GM12892 (cell line): ENCODE results near the gene CELF2.

Experiments
- DNase-seq: peaks from one replicate; pipeline ENCODE4 v3.0.0; 2011; ENCODE audit not compliant: insufficient read length
- FAIRE-seq: peaks from 2 replicates; lab custom pipeline; 2011; peaks lifted over from hg19 to GRCh38; lab: Jason Lieb, UNC
- POLR2A ChIP-seq: IDR thresholded peaks from 2 replicates; pipeline ENCODE4 v1.6.1; 2011; ENCODE audit warnings: low read depth, low read length, control low read depth
- POLR2AphosphoS5 ChIP-seq: IDR thresholded peaks from 2 replicates; pipeline ENCODE4 v1.6.1; 2011; ENCODE audit warnings: low read depth, low read length, control low read depth
- TAF1 ChIP-seq: IDR thresholded peaks from 2 replicates; pipeline ENCODE4 v1.6.1; 2011; ENCODE audit warnings: low read depth, mild to moderate bottlenecking, control low read depth, low read length, borderline replicate concordance

The CELF2 gene

GRCh38 chr10:11156480-11156879 lies 138.8 kb downstream of the CELF2 start:
- DNase-seq: no peak
- TF ChIP-seq TAF1 (no peak), POLR2AphosphoS5 (no peak), POLR2A (no peak)
- no peak for FAIRE-seq

DNA sequence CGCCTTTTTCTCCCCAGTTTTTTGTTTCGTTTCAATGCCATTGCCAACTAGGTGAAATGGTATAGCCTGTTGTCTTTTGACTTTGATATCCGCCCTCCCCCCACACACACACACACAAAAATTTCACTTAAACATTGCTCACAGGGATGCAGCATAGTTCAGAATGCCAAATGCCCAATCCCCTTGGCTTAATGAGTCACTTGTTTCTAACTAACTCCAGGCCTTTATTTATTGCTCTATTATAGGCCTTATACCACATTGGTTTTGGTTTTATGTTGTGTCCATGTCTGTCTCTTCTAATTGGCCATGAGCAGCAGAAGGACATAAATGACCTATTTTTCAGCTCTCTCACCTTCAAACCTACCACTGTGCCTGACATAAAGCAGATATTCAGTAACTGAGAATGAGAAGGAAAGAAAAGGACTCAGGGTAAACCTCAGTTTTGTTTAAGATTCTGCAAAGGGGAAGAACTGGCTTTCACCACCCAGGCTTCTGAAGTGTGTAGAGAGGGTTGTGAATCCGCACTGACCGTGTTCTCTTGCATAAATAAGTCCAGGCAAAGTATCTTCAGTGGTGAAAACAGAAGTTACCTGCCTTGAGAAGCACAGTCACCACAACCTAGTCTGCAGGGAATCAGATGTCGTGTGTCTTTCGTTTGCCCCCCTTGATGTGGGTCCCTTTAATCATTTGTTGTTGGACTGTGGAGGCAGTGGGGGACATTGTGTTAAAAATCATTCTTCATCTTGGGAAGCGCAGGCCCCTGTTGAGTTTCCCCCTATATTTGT lies 139.8 kb downstream of the CELF2 start:
- FAIRE-seq (no peak), DNase-seq (no peak)
- TF ChIP-seq TAF1 (no peak), POLR2A (no peak), POLR2AphosphoS5 (no peak)

DNA sequence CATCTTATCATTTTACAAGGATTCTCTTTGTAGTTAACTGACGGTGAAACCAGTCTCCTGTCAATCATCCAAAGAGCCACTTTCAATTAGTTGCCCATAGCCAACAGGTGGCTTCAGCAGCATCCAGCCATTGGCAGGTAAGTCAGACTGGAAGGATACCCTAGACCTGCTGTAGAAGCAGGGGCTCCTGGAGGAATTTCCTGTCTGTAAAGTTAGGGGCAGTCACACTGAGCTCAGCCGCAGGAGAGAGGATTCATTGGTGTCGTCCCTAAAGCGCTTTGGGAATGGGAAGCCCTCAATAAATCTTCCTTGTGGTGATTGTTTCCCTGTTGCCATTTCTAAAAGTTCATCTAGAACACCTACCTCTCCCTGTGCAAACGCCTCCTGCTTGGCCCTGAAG lies 140.4 kb downstream of the CELF2 start:
- DNase-seq (no peak), FAIRE-seq (no peak)
- TF ChIP-seq TAF1 (no peak), POLR2AphosphoS5 (no peak), POLR2A (no peak)

DNA sequence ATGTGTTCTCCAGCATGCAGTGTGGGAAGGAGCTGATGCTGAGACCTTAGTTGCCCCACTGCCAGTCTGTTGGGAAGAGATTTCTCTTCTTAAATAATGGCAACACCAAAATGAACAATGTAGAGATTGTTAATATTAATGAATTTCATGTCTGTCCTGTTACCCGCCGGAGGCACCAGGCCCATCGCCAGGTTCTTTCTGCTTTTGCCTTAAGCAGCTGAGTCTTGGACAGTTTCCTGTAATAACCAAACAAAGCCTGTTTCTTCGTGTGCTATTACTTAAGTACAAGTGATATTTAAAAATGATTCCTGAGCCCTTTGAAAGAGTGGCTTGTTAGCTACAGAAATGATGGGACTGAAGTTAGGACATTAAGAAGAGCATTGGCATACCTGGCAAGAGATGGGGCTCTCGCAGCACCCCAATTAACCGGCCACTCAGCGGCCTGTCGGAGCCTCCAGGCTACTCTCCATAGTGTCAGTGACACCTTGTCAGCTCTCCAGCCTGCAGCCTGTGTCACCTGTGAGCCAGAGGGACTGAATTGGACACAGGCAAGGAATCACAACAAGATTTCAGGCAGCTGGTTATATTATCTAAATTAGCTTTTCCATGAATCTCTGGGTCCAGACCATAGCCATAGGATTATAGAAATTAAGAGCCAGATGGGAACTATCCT lies 142.0 kb downstream of the CELF2 start:
- FAIRE-seq: no peak
- no peak for DNase-seq
- TF ChIP-seq POLR2A: no peak
- TF ChIP-seq TAF1: no peak
- no peak for TF ChIP-seq POLR2AphosphoS5

DNA sequence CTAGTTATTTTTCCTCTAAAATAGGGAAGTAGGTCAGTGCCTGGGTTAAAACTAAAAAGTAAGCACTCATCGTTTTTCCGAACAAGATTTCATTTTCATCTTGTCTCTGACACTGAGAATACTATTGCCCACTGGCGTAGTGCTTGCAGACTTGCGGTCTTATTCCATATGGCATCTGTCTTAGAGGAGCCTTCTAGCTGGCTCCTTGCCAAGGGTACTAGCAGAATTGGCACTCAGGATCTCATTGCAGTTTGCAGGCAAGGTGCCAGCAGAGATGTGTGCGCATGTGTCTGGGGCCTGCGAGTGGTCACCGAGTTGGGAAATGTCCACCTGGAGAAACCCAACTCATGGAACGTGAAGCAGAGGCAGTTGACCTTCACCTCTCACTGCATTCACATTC lies 143.4 kb downstream of the CELF2 start:
- DNase-seq: no peak
- no peak for TF ChIP-seq POLR2AphosphoS5
- TF ChIP-seq POLR2A: no peak
- no peak for TF ChIP-seq TAF1
- FAIRE-seq: peak; percentile 72

GRCh38 chr10:11161910-11162309 lies 144.2 kb downstream of the CELF2 start:
- FAIRE-seq: no peak
- DNase-seq: no peak
- TF ChIP-seq POLR2A (no peak), POLR2AphosphoS5 (no peak), TAF1 (no peak)

DNA sequence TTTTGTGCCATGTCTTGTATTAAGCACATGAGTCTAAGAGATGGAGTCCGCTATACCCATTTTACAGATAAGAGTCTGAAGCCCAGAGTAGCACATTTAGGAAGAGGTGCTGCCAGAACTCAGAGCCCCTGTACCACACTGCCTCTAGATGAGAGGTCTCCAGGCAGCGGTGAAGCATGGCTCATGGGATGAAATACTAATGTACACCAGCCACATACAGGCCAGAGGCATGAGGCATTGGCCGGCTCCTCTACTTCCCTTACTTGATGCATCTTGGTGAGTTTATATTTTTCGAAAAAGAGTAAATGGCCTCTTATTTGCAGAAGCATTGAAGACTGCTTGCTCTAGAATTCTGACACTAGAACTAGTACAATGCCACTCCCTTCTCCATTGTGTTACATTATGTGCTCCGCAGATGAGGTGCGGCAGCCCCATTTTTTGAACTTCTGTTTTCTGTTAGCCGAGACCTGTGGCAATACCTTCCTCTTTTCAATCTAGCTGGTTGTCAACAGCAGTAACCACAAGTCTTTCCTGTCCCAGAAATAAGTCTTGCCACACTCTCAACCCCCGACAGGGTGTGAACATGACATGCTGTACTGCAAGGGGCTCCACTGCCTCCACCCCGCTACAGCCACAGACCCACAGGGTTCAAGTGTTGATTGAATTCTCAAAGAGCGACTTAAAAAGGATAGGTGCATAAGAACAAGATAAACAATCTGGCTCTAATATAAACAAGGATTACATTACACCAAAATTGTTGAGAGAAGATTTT lies 145.3 kb downstream of the CELF2 start:
- TF ChIP-seq POLR2AphosphoS5 (0 out of 2 replicates have a peak, but pooled peaks have one; percentile 49), POLR2A (peak; percentile 64; the same call in 1 of the 2 replicates), TAF1 (no peak)
- DNase-seq (peak; percentile 49), FAIRE-seq (peak; percentile 97)

GRCh38 chr10:11163780-11164550 lies 146.3 kb downstream of the CELF2 start:
- DNase-seq (no peak), FAIRE-seq (peak; percentile 42)
- TF ChIP-seq POLR2AphosphoS5 (no peak), POLR2A (no peak; the same call in 1 of the 2 replicates)

DNA sequence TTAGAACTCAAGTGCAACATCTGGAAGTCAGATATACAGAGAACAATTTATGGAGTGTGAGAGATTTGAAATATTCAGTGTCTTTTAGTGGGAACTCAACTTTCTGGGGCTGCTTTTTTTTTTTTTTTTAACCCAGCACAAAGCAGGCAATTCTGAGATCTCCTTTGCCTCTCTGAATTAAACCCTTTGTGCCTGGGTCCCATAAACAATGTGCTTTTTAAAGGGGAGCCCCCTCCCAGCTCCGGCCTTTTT lies 146.8 kb downstream of the CELF2 start:
- TF ChIP-seq POLR2A (no peak), TAF1 (no peak), POLR2AphosphoS5 (no peak)
- no peak for FAIRE-seq
- DNase-seq: no peak

GRCh38 chr10:11164803-11165590 lies 147.3 kb downstream of the CELF2 start:
- peak; percentile 27; the same call in 1 of the 2 replicates for TF ChIP-seq POLR2AphosphoS5
- TF ChIP-seq POLR2A: peak; percentile 51
- TF ChIP-seq TAF1: no peak
- no peak for DNase-seq
- peak; percentile 98 for FAIRE-seq
